HG02678 (cell line): ENCODE results near the gene PDE6B.

Experiments
- ATAC-seq: cut with Tn5 transposase; IDR thresholded peaks from one replicate; pipeline ENCODE4 v1.9.1; 2021; ENCODE audit warnings: mild to moderate bottlenecking, moderate library complexity; ENCODE audit not compliant: unreplicated experiment

PDE6B gene

DNA sequence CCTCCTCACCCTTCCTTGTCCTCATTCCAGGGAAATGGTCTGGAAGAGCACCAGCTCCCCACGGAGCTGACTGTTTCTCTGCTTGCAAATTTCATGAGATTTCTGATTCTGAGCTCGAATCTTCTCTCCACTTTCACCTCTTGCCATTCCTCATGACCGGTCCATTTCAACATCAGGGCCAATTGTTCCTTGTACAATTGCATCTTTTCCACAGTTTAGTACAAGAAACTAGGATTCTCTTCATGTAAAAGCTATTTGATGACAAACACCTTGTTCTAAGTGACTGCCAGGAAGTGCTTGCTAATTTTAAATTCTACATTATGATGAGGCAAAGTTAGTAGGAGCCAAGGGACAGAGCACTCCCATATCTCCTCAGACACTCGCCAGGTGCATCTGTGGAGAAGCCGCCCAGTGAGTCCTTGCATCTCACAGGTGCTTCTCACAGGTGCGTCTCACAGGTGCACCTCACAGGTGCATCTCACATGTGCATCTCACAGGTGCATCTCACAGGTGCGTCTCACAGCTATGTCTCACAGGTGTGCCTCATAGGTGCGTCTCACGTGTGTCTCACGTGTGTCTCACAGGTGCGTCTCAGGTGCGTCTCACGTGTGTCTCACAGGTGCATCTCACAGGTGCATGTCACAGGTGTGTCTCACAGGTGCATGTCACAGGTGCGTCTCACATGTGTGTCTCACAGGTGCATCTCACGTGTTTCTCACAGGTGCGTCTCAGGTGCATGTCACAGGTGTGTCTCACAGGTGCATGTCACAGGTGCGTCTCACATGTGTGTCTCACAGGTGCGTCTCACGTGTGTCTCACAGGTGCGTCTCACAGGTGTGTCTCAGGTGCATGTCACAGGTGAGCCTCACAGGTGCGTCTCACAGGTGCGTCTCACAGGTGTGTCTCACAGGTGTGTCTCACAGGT is 3.0 kb upstream of the PDE6B start:
- no peak for ATAC-seq

DNA sequence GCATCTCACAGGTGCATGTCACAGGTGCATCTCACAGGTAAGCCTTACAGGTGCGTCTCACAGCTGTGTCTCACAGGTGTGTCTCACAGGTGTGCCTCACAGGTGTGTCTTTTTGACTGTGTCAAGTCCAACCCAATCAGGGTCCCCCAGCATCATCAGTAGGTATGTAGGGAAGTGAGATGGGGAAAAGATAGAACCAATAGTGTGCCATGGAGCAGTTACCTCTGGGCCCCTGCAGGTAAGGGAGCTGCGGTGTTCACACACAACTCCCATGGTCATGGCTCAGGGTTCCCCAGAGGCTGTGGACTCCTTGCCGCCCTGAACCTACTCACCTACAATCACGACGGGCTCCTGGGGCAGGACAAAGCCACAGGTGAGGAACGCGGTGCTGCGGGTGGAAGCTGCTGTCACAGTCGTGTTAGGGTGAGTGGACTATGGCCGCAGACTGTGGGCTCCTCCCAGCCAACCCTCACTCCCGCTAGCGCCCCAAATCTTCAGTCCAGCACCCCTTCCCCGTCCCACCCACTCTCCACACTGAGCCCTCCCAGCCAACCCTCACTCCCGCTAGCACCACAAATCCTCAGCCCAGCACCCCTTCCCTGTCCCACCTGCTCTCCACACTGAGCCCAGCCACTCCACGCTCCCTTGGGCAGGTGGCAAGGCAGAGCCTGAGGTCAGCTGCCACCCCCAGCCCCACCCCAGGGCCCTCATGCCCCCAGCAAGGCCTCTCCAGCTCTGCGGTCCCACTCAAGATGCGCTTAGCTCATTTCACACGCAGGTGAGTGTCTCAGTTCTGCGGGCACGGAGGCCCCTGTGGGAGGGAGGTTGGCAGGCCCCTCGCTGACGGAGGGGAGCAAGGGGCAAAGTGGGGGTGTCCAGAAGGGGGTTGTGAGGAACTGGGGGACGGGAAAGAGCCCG is 2.1 kb upstream of the PDE6B start:
- no peak for ATAC-seq

GRCh38 chr4:623914-624566 is 1.3 kb upstream of the PDE6B start:
- ATAC-seq: no peak

GRCh38 chr4:625631-626161 is 323 bp downstream of the PDE6B start:
- ATAC-seq: no peak

DNA sequence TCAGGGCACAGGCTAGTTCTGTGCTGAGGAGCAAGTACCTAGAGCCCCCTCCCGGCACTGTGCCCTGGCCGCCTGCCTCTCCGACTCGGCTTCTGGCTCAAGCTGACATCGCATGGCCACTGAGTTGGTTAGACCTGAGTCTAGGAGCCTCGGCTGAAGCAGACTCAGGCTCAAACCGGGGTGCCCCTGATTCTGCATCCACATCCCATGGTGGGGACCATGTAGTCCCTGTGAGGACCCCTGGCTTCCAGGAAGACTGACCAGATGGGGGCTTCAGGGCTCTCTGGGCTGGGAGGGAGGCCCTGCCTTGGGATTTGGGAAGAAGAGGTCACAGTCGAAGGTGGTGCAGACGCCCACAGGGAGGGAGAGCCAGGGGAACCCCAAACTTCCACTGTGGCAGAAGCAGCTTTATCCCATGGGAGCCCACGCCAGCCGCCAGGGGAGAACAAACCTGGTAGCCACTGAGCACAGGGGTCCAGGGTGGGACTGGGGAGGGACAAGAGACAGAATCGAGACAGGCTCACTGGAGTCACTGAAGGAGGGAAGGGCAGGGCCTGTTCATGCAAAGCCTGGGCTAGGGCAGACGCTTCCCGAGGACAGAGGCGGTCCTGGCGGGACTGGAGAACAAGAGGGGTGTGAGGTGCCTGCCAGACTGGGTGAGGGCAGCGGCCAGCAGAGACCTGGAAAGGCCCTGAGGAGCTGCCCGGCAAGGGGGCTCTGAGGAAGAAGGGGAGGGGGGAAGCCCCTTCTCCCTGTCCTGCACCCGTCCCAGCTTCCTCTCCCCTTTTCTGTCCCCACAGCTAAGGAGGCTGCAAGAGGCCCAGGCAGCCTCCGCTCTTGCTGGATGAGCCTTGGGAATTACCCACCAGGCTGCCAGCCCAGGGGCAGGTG is 1.1 kb downstream of the PDE6B start:
- ATAC-seq: no peak

DNA sequence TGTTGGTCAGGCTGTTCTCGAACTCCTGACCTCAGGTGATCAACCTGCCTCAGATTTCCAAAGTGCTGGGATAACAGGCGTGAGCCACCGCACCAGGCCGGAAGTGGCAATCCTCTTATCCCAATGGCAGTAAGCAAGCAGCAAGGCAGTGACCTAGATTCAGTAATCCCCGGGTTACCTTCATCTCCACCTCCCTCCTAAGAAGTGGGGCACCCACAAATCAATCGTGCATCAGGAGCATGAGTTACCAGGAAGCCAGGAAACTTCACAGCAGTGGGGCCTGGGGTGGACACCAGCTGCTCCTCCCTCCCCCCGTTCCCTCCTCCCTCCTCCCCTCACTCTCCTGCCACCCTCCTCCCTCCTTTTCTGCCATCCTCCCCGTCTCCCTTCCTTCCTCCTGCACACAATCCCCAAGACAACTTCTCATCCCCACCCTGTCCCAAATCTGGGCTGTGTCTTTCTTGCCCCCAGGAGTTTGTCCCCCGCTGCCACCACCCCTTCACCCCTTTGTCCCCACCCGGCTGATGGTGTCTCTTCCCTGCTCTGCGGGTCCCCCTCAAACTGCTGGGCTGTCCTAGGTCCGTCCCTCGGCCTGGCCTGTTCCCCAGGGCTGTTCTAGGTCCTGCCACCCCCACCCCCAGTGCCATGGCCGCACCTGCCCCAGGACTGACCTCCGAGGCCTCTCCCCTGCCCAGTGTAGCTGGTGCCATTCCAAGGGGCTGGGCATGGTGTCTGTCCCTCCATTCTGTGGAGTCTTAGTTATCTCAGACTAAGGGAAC is 2.2 kb downstream of the PDE6B start:
- ATAC-seq: no peak

DNA sequence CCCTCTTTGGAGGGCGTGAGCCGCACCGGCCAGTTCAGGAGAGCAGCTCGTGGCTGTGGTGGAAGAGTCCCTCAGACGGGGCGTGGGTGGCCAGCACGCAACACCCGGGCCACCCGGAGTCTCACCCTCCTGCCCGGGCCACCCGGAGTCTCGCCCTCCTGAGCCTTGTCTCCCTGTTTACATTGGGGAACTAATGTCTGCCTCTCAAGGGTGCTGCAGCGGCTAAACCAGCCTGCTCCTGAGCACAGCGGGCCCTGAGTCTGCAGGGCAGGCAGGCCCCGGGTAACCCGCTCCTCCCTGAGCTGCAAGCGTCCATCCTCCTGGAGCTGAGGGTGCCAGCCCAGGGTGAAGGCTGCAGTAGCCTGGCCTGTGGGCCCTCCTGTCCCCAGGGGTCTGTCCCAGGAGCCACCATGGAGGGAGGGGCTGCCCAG is 3.0 kb downstream of the PDE6B start:
- ATAC-seq: no peak

GRCh38 chr4:628821-629635 is 3.7 kb downstream of the PDE6B start:
- no peak for ATAC-seq

- no peak for ATAC-seq
These were observed 4.2 kb downstream of the PDE6B start for GRCh38 chr4:629636-629914.

DNA sequence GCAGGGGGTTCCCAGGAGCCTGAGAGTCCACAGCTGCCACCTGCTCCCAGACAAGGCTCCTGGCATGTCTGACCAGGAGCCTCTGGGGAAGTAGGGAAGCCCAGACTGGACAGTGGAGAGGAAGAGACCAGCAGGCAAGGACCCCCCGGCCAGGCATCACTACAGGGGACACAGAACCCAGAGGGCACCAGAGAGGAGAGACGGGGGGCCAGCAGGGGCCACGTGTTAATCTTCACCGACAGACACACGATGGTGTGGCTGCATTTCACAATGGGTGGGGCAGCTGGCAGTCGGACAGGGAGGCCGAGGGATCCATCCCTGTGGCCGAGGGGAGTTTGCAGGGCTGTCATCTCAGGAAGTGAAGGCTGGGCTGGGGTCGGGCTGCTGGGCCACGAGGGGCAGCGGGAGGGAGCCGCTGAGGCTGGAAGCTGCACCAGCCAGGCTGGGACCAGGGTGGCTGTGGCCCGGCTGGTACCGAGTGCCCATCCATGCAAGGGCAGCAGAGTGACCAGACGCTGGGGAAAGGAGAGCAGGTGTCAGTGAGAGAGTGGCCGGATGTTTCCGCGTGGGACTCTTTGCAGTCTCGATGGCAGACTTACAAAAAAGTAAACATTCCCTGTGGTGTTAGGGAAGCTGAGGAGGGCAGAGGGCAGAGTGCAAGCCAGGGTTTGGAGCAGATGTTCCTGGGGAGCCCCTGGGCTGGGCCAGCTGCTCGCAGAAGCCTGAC is 4.7 kb downstream of the PDE6B start:
- ATAC-seq: no peak

GRCh38 chr4:630656-631055 is 5.3 kb downstream of the PDE6B start:
- no peak for ATAC-seq

DNA sequence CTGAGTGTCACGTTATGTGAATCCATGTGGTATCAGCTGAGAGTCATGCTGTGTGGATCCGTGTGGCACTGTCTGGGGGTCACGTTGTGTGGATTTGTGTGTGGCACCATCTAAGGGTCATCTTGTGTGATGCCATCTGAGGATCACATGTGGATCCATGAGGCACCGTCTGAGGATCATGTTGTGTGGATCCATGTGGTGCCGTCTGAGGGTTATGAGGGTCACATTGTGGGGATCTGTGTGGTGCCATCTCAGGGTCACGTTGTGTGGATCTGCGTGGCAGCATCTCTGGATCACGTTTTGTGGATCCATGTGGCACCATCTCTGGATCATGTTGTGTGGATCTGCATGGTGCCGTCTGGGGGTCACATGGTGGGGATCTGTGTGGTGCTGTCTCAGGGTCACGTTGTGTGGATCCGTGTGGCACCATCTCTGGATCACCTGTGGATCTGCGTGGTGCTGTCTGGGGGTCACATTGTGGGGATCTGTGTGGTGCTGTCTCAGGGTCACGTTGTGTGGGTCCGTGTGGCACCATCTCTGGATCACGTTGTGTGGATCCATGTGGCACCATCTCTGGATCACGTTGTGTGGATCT is 6.9 kb downstream of the PDE6B start:
- no peak for ATAC-seq

DNA sequence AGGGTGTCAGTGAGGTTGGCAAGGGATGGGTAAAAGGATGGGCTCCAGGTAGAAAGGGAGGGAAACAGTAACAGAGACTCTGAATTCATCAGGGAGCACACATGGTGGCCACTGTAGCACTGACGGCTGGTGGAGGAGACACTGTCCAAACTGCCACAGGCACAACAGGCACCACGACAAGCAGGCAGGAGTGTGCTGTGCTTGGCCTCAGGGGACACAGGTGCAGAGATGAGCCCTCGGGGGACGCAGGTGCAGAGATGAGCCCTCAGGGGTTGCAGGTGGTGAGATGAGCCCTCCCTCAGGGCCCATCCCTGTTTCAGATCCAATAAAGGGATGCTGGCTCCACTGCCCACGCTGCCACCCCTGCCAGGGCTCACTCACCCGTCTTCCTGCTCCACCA is 7.6 kb downstream of the PDE6B start:
- ATAC-seq: no peak

DNA sequence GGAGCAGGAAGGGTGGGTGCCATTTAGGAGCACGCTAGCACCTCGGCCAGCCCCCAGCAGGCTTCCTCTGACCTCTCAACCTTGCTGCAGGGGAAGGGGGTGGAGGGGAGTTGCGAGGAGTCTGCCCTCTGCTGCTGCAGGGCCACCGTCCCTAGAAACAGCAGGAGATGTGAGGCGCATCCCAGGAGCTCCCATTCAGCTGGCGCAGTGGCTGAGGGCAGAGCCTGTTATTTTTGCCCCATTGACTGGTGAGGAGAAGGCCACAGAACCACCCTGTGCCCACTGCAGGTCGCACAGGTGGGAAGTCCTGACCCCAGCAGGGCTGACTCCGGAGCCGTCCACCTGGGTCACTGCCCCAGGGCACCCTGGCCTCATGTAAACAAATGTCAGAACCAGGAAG is 8.0 kb downstream of the PDE6B start:
- ATAC-seq: no peak

- no peak for ATAC-seq
These were observed 8.7 kb downstream of the PDE6B start for GRCh38 chr4:633976-634598.

- ATAC-seq: no peak
These were observed 9.2 kb downstream of the PDE6B start for GRCh38 chr4:634599-634985.
